Uterus (tissue), 4 donors: ENCODE measurements around the gene SYNGAP1. TPM values are rescaled to one million over a fixed set of nuclear protein-coding genes. Genes with fewer than 3 reads are reported as not detected.
A peak's percentile ranks its signal among the peaks of the same experiment; 100 is the strongest.

Experiments
- DNase-seq, 2 donors: peaks; one replicate each; pipeline ENCODE4 v3.0.0-alpha.2; 2019 to 2020
- H3K27ac ChIP-seq, 2 donors: fragments of 200-600 bp; sonication (generic); 1 replicate in 1 of 2; 2 replicates in 1 of 2; pipeline ENCODE4 v1.5.1; 2016 to 2018
- H3K27me3 ChIP-seq, 2 donors: fragments of 200-600 bp; sonication (generic); one replicate each; pipeline ENCODE4 v1.5.1; 2018 to 2019; ENCODE audit warnings: control low read depth in 1 of 2
- H3K36me3 ChIP-seq, 2 donors: fragments of 200-600 bp; sonication (generic); one replicate each; pipeline ENCODE4 v1.5.1; 2019; ENCODE audit warnings: control low read depth in 1 of 2
- H3K4me1 ChIP-seq, 2 donors: fragments of 200-600 bp; sonication (generic); one replicate each; pipeline ENCODE4 v1.5.1; 2018 to 2019; ENCODE audit warnings: control low read depth in 1 of 2
- H3K4me3 ChIP-seq, 2 donors: fragments of 200-600 bp; sonication (generic); 1 replicate in 1 of 2; 2 replicates in 1 of 2; pipeline ENCODE4 v1.5.1; 2018 to 2019; ENCODE audit warnings: mild to moderate bottlenecking in 1 of 2
- H3K9me3 ChIP-seq, 2 donors: fragments of 200-600 bp; sonication (generic); one replicate each; pipeline ENCODE4 v1.5.1; 2019; ENCODE audit warnings: control low read depth in 1 of 2
- POLR2A ChIP-seq, 2 donors: fragments of 450-650 bp; IDR thresholded peaks; one replicate each; pipeline ENCODE4 v1.6.1; 2016; ENCODE audit warnings: antibody characterized with exemption in 2 of 2, mild to moderate bottlenecking in 1 of 2, moderate library complexity in 1 of 2
- intact Hi-C: fragments of 100-400 bp; cut with DNase I; formaldehyde crosslinking; loops from one replicate; pipeline ENCODE4 v1.15.1; 2023; ENCODE audit warnings: low total_unique reads
- total RNA-seq, 4 donors: library from RNA; depleted of rRNA in 3 of 4; stranded (reverse); fragments of >200 nt in 3 of 4; gene quantifications; one replicate each; pipeline versions ENCODE4 v1.1.0 to v1.2.4, GENCODE V29; 2014 to 2023
- TF ChIP-seq, protein P1 (sequence below), 4 experiments: fragments of 200-600 bp in 2 of 4; fragments of 450-650 bp in 2 of 4; sonication (generic) in 2 of 4; IDR thresholded peaks; one replicate each; pipeline ENCODE4 v1.5.1; 2016 to 2019; ENCODE audit warnings: antibody characterized with exemption in 4 of 4, mild to moderate bottlenecking in 2 of 4, moderate library complexity in 1 of 4
- donor health status: DM: yes; HTN: yes; CAD: no.

The SYNGAP1 gene
- total RNA-seq, 4 donors from 2014 or later = 11.5 to 67.6 (median 14.4) TPM

GRCh38 chr6:33433001-33433543, 13.2 kb downstream of the SYNGAP1 start:
- H3K9me3 ChIP-seq = no peaks in the 10 kb centered on the region
- peaks cover 3 to 22% of the 10 kb centered on the region in 2 donors for H3K4me1 ChIP-seq
- no peak overlapping the region for H3K4me3 ChIP-seq
- intact Hi-C loops = no loop called here
- no peaks in the 10 kb centered on the region for H3K27me3 ChIP-seq
- no peak for DNase-seq
- no peaks in the 10 kb centered on the region for H3K36me3 ChIP-seq
- no peak for TF ChIP-seq POLR2A (IDR thresholded peaks at IDR 0.05)
- TF ChIP-seq, protein P1, sequence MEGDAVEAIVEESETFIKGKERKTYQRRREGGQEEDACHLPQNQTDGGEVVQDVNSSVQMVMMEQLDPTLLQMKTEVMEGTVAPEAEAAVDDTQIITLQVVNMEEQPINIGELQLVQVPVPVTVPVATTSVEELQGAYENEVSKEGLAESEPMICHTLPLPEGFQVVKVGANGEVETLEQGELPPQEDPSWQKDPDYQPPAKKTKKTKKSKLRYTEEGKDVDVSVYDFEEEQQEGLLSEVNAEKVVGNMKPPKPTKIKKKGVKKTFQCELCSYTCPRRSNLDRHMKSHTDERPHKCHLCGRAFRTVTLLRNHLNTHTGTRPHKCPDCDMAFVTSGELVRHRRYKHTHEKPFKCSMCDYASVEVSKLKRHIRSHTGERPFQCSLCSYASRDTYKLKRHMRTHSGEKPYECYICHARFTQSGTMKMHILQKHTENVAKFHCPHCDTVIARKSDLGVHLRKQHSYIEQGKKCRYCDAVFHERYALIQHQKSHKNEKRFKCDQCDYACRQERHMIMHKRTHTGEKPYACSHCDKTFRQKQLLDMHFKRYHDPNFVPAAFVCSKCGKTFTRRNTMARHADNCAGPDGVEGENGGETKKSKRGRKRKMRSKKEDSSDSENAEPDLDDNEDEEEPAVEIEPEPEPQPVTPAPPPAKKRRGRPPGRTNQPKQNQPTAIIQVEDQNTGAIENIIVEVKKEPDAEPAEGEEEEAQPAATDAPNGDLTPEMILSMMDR (IDR thresholded peaks at IDR 0.05) = no peak
- peak overlapping the region; percentile 83 to 88 for H3K27ac ChIP-seq

DNA sequence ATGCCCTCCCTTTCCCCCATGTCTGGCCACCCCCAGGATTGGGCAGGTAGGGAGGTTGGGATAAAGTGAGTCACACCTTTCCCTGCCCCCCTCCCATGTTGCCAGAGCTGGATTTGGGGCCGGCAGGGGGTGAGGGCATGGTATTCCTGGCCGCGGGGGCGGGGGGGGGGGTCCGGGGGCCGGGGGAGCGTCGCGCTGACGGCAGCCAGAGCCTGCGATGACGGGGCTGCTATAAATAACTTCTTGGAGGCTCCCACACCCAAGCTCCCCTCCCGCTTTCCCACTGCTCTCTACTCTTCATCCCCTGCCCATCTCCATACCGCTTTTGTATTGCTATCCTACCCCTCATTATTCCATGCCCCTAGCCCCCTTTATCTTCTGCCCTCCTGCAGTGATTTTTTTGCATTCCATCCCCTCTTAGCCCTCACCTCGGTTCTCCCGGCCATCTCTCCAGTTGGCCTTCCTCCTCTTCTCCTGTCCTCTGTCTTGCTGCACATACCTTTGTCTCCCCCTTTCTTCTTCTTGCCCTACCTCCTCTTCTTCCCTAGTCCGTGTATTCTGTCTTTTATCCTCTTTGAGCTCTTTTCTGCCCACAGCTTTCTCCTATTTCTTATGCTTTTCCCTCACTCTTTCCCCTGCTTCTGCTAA, 13.8 kb downstream of the SYNGAP1 start:
- Histone ChIP-seq H3K36me3 (no peaks in the 10 kb centered on the region), H3K4me3 (no peak overlapping the region), H3K9me3 (no peaks in the 10 kb centered on the region), H3K4me1 (peaks cover 3 to 16% of the 10 kb centered on the region in 2 donors), H3K27ac (peak overlapping the region; percentile 83 to 88), H3K27me3 (no peaks in the 10 kb centered on the region)
- peak; percentile 57 to 69 for DNase-seq
- TF ChIP-seq, protein P1 (IDR thresholded peaks at IDR 0.05) = no peak
- TF ChIP-seq POLR2A (IDR thresholded peaks at IDR 0.05) = no peak
- intact Hi-C loops = no loop called here

- no peak for DNase-seq
- no peaks in the 10 kb centered on the region for H3K9me3 ChIP-seq
- TF ChIP-seq, protein P1 (IDR thresholded peaks at IDR 0.05) = no peak
- no peak for TF ChIP-seq POLR2A (IDR thresholded peaks at IDR 0.05)
- H3K36me3 ChIP-seq = no peaks in the 10 kb centered on the region
- H3K4me1 ChIP-seq = peaks cover 3 to 15% of the 10 kb centered on the region in 2 donors
- no peak overlapping the region for H3K4me3 ChIP-seq
- no peak overlapping the region for H3K27ac ChIP-seq
- H3K27me3 ChIP-seq = no peaks in the 10 kb centered on the region
- intact Hi-C loops = no loop called here
Measured at GRCh38 chr6:33434961-33435360, 15.1 kb downstream of the SYNGAP1 start.

DNA sequence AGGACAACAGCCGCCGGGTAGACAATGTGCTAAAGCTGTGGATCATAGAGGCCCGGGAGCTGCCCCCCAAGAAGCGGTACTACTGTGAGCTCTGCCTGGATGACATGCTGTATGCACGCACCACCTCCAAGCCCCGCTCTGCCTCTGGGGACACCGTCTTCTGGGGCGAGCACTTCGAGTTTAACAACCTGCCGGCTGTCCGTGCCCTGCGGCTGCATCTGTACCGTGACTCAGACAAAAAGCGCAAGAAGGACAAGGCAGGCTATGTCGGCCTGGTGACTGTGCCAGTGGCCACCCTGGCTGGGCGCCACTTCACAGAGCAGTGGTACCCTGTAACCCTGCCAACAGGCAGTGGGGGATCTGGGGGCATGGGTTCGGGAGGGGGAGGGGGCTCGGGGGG, 17.8 kb downstream of the SYNGAP1 start:
- no peaks in the 10 kb centered on the region for H3K36me3 ChIP-seq
- H3K27ac ChIP-seq = no peak overlapping the region
- H3K4me3 ChIP-seq = no peak overlapping the region
- intact Hi-C loops = no loop called here
- no peaks in the 10 kb centered on the region for H3K9me3 ChIP-seq
- DNase-seq = no peak
- peaks cover 0 to 7% of the 10 kb centered on the region in 2 donors for H3K4me1 ChIP-seq
- no peaks in the 10 kb centered on the region for H3K27me3 ChIP-seq
- no peak for TF ChIP-seq POLR2A (IDR thresholded peaks at IDR 0.05)
- TF ChIP-seq, protein P1 (IDR thresholded peaks at IDR 0.05) = no peak

DNA sequence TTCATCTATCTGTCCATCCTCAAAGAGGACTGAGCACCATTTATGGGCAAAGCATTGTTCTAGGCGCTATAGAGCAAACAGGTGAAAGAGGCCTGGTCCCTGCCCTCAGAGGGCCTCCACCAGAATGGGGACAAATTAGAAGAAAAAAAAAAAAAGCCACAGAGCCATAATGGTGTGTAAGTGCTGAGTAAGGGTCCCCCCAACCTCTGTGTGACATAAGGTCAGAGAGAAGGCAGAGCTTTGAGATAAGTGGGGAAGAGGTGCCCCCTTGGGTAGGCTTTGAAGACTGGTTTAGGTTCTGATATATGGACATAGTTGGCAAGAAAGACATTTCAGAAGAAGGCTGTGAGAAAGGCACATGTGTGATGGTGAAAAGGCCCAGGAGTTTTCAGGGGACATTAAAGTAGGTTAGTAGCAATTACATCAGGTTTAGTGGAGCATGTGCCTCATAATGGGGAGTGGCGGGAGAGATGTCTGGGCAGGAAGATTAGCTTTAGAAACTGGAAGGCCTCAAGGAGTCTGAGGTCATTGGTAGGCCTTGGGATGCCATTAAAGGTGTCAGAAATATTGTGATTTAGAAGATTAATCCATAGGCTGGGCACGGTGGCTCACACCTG, 19.2 kb downstream of the SYNGAP1 start:
- Histone ChIP-seq H3K36me3 (no peaks in the 10 kb centered on the region), H3K27ac (no peak overlapping the region), H3K4me3 (no peak overlapping the region), H3K27me3 (no peaks in the 10 kb centered on the region), H3K9me3 (no peaks in the 10 kb centered on the region), H3K4me1 (no peaks in the 10 kb centered on the region)
- TF ChIP-seq, protein P1 (IDR thresholded peaks at IDR 0.05) = no peak
- no peak for TF ChIP-seq POLR2A (IDR thresholded peaks at IDR 0.05)
- intact Hi-C loops = no loop called here
- no peak for DNase-seq
